A549 (cell line): ENCODE data around the gene TRAFD1.

Experiments used
- CEBPB ChIP-seq, 2 experiments: fragments of >200 bp in 1 of 2; sonication (Bioruptor Twin) in 1 of 2; formaldehyde crosslinking in 1 of 2; IDR thresholded peaks; 2 replicates each; pipeline ENCODE4 v1.6.1; 2012 to 2016
- CTCF ChIP-seq: fragments of >200 bp; sonication (Bioruptor Twin); formaldehyde crosslinking; IDR thresholded peaks from 3 replicates; pipeline ENCODE4 v1.5.1; 2016
- MYC ChIP-seq: IDR thresholded peaks from 2 replicates; pipeline ENCODE4 v1.6.1; 2012; ENCODE audit warnings: mild to moderate bottlenecking, inconsistent platforms, low read length, improper control_type of control experiment, borderline replicate concordance
- TF ChIP-seq, protein P1 (sequence below): fragments of 250-450 bp; sonication (Bioruptor Pico); IDR thresholded peaks from 2 replicates; pipeline ENCODE4 v1.5.0; 2021; ENCODE audit warnings: mild to moderate bottlenecking, moderate library complexity, borderline replicate concordance

DNA sequence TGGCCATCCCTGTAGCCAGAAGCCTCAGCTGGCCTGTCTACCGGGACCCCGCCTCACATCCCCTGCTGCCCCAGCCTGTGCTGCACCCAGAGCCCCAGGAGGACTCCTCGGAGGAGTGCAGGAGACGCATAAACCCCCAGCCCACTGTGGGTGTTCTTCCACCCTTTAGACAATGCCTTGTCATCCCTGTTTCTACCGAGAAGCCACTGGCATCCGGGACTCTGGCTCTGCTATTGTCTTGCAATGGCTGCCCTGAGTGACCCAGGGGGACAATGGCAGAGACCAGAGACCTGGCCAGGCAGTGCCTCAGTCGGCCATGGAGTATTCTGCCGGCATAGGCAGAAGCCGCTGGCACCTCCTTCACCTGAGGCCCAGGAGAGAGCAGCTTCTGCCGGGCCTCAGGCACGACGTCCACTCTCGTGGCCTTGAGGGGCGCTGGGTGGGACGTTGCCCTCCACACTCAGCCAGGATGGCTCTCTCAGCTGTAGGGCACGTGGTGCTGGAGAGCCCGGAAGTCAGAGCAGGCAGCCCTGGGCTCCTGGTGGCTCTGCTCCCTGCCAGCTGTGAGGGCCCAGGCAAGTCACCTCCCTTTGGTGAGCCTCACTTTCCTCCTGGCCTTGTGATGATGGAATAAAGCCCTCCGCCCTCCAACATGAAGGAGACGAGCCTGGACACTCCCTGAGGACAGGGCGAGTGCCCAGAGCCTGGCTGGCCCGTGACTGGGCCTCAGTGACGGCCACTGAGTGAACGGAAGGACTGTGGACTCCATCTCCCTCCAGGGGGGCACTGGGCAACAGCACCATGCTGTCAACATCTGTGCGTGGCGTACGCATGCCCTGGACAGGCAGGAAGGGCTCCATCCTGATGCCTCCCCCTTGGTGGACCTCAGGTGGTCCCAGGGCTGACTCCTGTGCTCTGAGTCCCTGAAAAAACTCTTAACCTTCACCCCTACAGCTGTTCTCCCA is 41.0 kb downstream of the TRAFD1 start:
- TF ChIP-seq, protein P1, sequence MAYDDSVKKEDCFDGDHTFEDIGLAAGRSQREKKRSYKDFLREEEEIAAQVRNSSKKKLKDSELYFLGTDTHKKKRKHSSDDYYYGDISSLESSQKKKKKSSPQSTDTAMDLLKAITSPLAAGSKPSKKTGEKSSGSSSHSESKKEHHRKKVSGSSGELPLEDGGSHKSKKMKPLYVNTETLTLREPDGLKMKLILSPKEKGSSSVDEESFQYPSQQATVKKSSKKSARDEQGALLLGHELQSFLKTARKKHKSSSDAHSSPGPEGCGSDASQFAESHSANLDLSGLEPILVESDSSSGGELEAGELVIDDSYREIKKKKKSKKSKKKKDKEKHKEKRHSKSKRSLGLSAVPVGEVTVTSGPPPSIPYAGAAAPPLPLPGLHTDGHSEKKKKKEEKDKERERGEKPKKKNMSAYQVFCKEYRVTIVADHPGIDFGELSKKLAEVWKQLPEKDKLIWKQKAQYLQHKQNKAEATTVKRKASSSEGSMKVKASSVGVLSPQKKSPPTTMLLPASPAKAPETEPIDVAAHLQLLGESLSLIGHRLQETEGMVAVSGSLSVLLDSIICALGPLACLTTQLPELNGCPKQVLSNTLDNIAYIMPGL (CRISPR knock-in tag), result no peak
- TF ChIP-seq CTCF (no peak), CEBPB (IDR thresholded peaks at IDR 0.05) (no peak), MYC (no peak)
